Right lobe of liver (tissue), 6 donors: Measurements from ENCODE around the gene YPEL4. TPM values are rescaled to one million over a fixed set of nuclear protein-coding genes. Genes with fewer than 3 reads are reported as not detected.

Experiments
- ATAC-seq, 4 donors: fragments of 200-7000 bp; cut with Tn5 transposase; one replicate each; pipeline ENCODE4 v1.9.1; 2020; ENCODE audit warnings: mild to moderate bottlenecking in 4 of 4, moderate library complexity in 4 of 4
- DNase-seq, 3 donors: peaks; one replicate each; pipeline ENCODE4 v3.0.0-alpha.2; 2020
- H3K27ac ChIP-seq, 3 donors: fragments of 200-600 bp; one replicate each; pipeline ENCODE4 v1.8.0; 2022
- H3K27me3 ChIP-seq, 2 donors: fragments of 200-600 bp; one replicate each; pipeline ENCODE4 v1.8.0; 2022
- H3K36me3 ChIP-seq, 4 donors: fragments of 200-600 bp; sonication (generic) in 1 of 4; one replicate each; pipeline versions ENCODE4 v1.5.1 to v1.8.0; 2017 to 2022; ENCODE audit warnings: control low read depth in 1 of 4
- H3K4me1 ChIP-seq, 4 donors: fragments of 200-600 bp; sonication (generic) in 1 of 4; one replicate each; pipeline versions ENCODE4 v1.5.1 to v1.8.0; 2017 to 2022; ENCODE audit warnings: control low read depth in 1 of 4
- H3K4me3 ChIP-seq, 3 donors: fragments of 200-600 bp; one replicate each; pipeline ENCODE4 v1.8.0; 2022
- H3K9me3 ChIP-seq, 4 donors: fragments of 200-600 bp; sonication (generic) in 1 of 4; one replicate each; pipeline versions ENCODE4 v1.5.1 to v1.8.0; 2017 to 2022; ENCODE audit warnings: control low read depth in 1 of 4
- CTCF ChIP-seq, 4 donors: fragments of 200-600 bp in 3 of 4; fragments of 450-650 bp in 1 of 4; IDR thresholded peaks; one replicate each; pipeline versions ENCODE4 v1.5.1 to v1.8.0; 2016 to 2022; ENCODE audit warnings: antibody characterized with exemption in 4 of 4, mild to moderate bottlenecking in 2 of 4
- POLR2A ChIP-seq: fragments of 450-650 bp; IDR thresholded peaks from one replicate; pipeline ENCODE4 v1.6.1; 2017; ENCODE audit warnings: antibody characterized with exemption, mild to moderate bottlenecking
- WGBS: methylation state at CpG from one replicate; pipeline ENCODE4 v1.1.6; 2018; ENCODE audit warnings: low coverage, low lambda C conversion rate; ENCODE audit not compliant: insufficient coverage; ENCODE audit errors: missing lambda C conversion rate; 5-methylcytosine and 5-hydroxymethylcytosine counted together
- intact Hi-C, 2 donors: fragments of 100-400 bp; cut with DNase I; formaldehyde crosslinking; loops; one replicate each; pipeline versions ENCODE4 v1.11.2 to v1.14.1; 2022
- total RNA-seq, 6 experiments: library from RNA; depleted of rRNA in 2 of 6; stranded (reverse); fragments of >200 nt in 2 of 6; fragmentation: NEBNext Ultra II Directional in 3 of 6; extraction: Animal tissue kit (Norgen Biotek cat#: 25700) in 3 of 6; gene quantifications; one replicate each; pipeline versions ENCODE4 v1.1.0 to v1.2.4, GENCODE V29; 2016 to 2023
- donor health status: DM: no; HTN: yes; CAD: no.
- donor health status: DM: no; HTN: no; CAD: no.
- donor health status: DM: no; HTN: no; CAD: no.
- donor health status: DM: no; HTN: yes; CAD: no.
- donor health status: DM: no; HTN: yes; CAD: no.

YPEL4 gene
- total RNA-seq, 6 experiments from 2014 or later: 0.06 to 0.84 (median 0.30) TPM; not detected in 2

DNA sequence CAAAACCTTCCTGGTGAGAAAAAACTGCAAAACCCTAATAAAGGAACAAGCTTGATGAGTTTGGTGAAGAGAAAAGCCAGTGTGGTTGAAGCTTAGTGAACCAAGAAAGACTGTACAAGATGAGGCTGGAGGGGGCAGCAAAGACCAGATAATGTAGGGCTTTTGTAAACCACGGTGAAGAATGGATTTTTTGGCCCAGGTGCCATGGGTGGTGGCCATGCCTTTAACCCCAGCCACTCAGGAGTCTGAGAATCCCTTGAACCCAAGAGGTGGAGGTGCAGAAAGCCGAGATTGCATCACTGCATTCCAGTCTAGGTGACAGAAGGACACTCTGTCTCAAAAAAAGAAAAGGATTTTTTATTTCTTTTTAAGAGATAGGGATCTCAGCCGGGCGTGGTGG lies 13.2 kb upstream of the YPEL4 start:
- no peak for DNase-seq
- intact Hi-C loops: no loop called here
- Histone ChIP-seq H3K9me3 (no peaks in the 10 kb centered on the region), H3K27ac (no peak overlapping the region), H3K27me3 (no peaks in the 10 kb centered on the region), H3K36me3 (peaks cover 0 to 31% (median 14%) of the 10 kb centered on the region in 4 donors), H3K4me3 (no peak overlapping the region), H3K4me1 (peaks cover 0 to 18% (median 2%) of the 10 kb centered on the region in 4 donors)
- TF ChIP-seq CTCF (IDR thresholded peaks at IDR 0.05): peak in 1 of 4 donors; percentile 24
- TF ChIP-seq POLR2A: no peak
- ATAC-seq: no peak
- WGBS: 50% methylated on average over 2 of the region's 4 CpGs

DNA sequence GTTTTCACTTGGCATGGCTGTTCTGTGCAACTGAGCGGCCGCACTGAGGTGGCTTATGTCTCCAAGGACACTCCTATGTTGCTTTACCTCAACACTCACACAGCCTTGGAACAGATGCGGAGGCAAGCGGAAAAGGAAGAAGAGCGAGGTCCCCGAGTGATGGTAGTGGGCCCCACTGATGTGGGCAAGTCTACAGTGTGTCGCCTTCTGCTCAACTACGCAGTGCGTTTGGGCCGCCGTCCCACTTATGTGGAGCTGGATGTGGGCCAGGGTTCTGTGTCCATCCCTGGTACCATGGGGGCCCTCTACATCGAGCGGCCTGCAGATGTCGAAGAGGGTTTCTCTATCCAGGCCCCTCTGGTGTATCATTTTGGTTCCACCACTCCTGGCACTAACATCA lies 10.0 kb upstream of the YPEL4 start:
- H3K27me3 ChIP-seq: no peaks in the 10 kb centered on the region
- H3K36me3 ChIP-seq: peaks cover 0 to 31% (median 14%) of the 10 kb centered on the region in 4 donors
- no peaks in the 10 kb centered on the region for H3K9me3 ChIP-seq
- DNase-seq: no peak
- WGBS: 86% methylated on average over 5 of the region's 14 CpGs
- ATAC-seq: no peak
- H3K4me3 ChIP-seq: no peak overlapping the region
- H3K4me1 ChIP-seq: peaks cover 0 to 9% (median 2%) of the 10 kb centered on the region in 4 donors
- H3K27ac ChIP-seq: no peak overlapping the region
- intact Hi-C loops: no loop called here
- TF ChIP-seq POLR2A (no peak), CTCF (IDR thresholded peaks at IDR 0.05) (no peak)

DNA sequence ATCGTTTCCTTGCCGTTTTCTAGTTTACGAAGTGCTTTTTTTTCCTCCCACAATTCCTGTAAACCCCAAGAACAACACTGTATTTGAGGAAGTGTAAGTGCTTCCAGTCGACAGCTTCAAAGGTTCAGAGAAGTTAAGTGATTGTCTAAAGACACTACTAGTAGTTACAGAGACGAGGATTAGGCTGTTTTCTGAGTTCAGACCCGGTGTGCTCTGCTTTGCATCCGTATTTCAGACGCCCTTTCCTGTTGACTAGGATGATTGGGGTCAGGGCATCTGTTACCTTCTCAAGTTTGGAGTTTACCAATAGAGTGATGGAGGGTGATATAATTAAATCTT lies 8.3 kb upstream of the YPEL4 start:
- peak overlapping the region; percentile 44 to 80 (median 72) for H3K4me3 ChIP-seq
- TF ChIP-seq POLR2A (no peak), CTCF (IDR thresholded peaks at IDR 0.05) (no peak)
- no peaks in the 10 kb centered on the region for H3K9me3 ChIP-seq
- H3K27me3 ChIP-seq: no peaks in the 10 kb centered on the region
- peaks cover 0 to 31% (median 14%) of the 10 kb centered on the region in 4 donors for H3K36me3 ChIP-seq
- no peak for DNase-seq
- ATAC-seq: no peak
- intact Hi-C loops: no loop called here
- WGBS: 0% methylated on average over 8 of the region's 8 CpGs
- H3K4me1 ChIP-seq: peaks cover 0 to 9% (median 2%) of the 10 kb centered on the region in 4 donors
- peak overlapping the region in 1 of 3 donors; percentile 41 for H3K27ac ChIP-seq

- intact Hi-C loops: no loop called here
- Histone ChIP-seq H3K27ac (peak within 1 kb of the TSS; percentile 76 to 81 (median 79)), H3K9me3 (no peaks in the 10 kb centered on the region), H3K4me1 (peaks cover 0 to 9% (median 2%) of the 10 kb centered on the region in 4 donors), H3K36me3 (peaks cover 0 to 31% (median 13%) of the 10 kb centered on the region in 4 donors), H3K27me3 (no peaks in the 10 kb centered on the region), H3K4me3 (peak within 1 kb of the TSS; percentile 44 to 80 (median 72))
- TF ChIP-seq CTCF (IDR thresholded peaks at IDR 0.05): peak in 1 of 4 donors; percentile 13
- peak; percentile 85 for TF ChIP-seq POLR2A
- DNase-seq (peak; percentile 99 to 100 (median 99)), ATAC-seq (peak; percentile 98 to 99 (median 99))
- 0% methylated on average over 8 of the region's 45 CpGs for WGBS
Observed at GRCh38 chr11:57657194-57658022, 7.7 kb upstream of the YPEL4 start, which contains the start of gene CLP1. Gene CLP1 (plus strand): TSS chr11:57657762. CDS start chr11:57659477, 1,715 bp downstream.
